WTC11 (cell line): ENCODE data around the gene LRRC23. TPM values are rescaled to one million over a fixed set of nuclear protein-coding genes. Genes with fewer than 3 reads are reported as not detected.

Experiments
- ATAC-seq: fragments of 200-7000 bp; cut with Tn5 transposase; 2 replicates; pipeline ENCODE4 v1.10.0; 2021; ENCODE audit warnings: mild to moderate bottlenecking, moderate library complexity
- CTCF ChIA-PET: fragments of 300-600 bp; sonication (Branson Sonifier 250); formaldehyde crosslinking; loops from one replicate; lab custom pipeline; 2021; ENCODE audit warnings: antibody characterized with exemption; lab: Charles Lee
- POLR2A ChIA-PET: fragments of 350-600 bp; sonication (Branson Sonifier 250); formaldehyde crosslinking; loops from one replicate; lab custom pipeline; 2021; ENCODE audit warnings: antibody characterized with exemption; lab: Charles Lee
- DNase-seq: peaks from one replicate; pipeline ENCODE4 v3.0.0; 2021; ENCODE audit warnings: low spot score
- H3K27ac Mint-ChIP-seq: 2 replicates; pipeline ENCODE4 v1.8.0; 2021; ENCODE audit warnings: mixed read lengths
- H3K27me3 Mint-ChIP-seq: 2 replicates; pipeline ENCODE4 v1.8.0; 2021; ENCODE audit warnings: low read depth, mild to moderate bottlenecking, moderate library complexity, mixed read lengths
- H3K36me3 Mint-ChIP-seq: 2 replicates; pipeline ENCODE4 v1.8.0; 2021; ENCODE audit warnings: mixed read lengths
- H3K4me1 Mint-ChIP-seq: 2 replicates; pipeline ENCODE4 v1.8.0; 2022; ENCODE audit warnings: mixed read lengths
- H3K4me3 Mint-ChIP-seq: 2 replicates; pipeline ENCODE4 v1.8.0; 2021; ENCODE audit warnings: mild to moderate bottlenecking, moderate library complexity, mixed read lengths
- H3K9me3 Mint-ChIP-seq: 2 replicates; pipeline ENCODE4 v1.8.0; 2021; ENCODE audit warnings: mixed read lengths
- ARID4B ChIP-seq: sonication (generic); formaldehyde crosslinking; IDR thresholded peaks from 2 replicates; pipeline ENCODE4 v1.8.0; 2023; ENCODE audit warnings: missing genetic modification reagents, mild to moderate bottlenecking, borderline replicate concordance
- E2F4 ChIP-seq: sonication (generic); formaldehyde crosslinking; IDR thresholded peaks from 2 replicates; pipeline ENCODE4 v1.8.1; 2022; ENCODE audit warnings: low read depth, mild to moderate bottlenecking, moderate library complexity, missing genetic modification reagents, borderline replicate concordance
- ESRRA ChIP-seq: sonication (generic); formaldehyde crosslinking; IDR thresholded peaks from 2 replicates; pipeline ENCODE4 v1.8.1; 2022; ENCODE audit warnings: mild to moderate bottlenecking, missing genetic modification reagents, borderline replicate concordance
- FOXJ3 ChIP-seq: sonication (generic); formaldehyde crosslinking; IDR thresholded peaks from 2 replicates; pipeline ENCODE4 v1.9.0; 2021; ENCODE audit warnings: missing genetic modification reagents, mild to moderate bottlenecking, borderline replicate concordance
- IRF1 ChIP-seq: sonication (generic); formaldehyde crosslinking; IDR thresholded peaks from 2 replicates; pipeline ENCODE4 v1.8.0; 2023; ENCODE audit warnings: missing genetic modification reagents
- JUN ChIP-seq: sonication (generic); formaldehyde crosslinking; IDR thresholded peaks from 2 replicates; pipeline ENCODE4 v1.8.0; 2023; ENCODE audit warnings: mild to moderate bottlenecking, missing genetic modification reagents
- MYBL2 ChIP-seq: sonication (generic); formaldehyde crosslinking; IDR thresholded peaks from 2 replicates; pipeline ENCODE4 v1.8.1; 2023; ENCODE audit warnings: mild to moderate bottlenecking, moderate library complexity, missing genetic modification reagents
- NR1H2 ChIP-seq: sonication (generic); formaldehyde crosslinking; IDR thresholded peaks from 2 replicates; pipeline ENCODE4 v1.9.0; 2021; ENCODE audit warnings: mild to moderate bottlenecking, moderate library complexity, missing genetic modification reagents
- OVOL2 ChIP-seq: fragments of 250-450 bp; sonication (Bioruptor Pico); IDR thresholded peaks from 2 replicates; pipeline ENCODE4 v1.9.0; 2021; ENCODE audit warnings: mild to moderate bottlenecking, borderline replicate concordance
- SMAD4 ChIP-seq: sonication (generic); formaldehyde crosslinking; IDR thresholded peaks from 2 replicates; pipeline ENCODE4 v1.8.0; 2022; ENCODE audit warnings: mild to moderate bottlenecking, missing genetic modification reagents
- SOX15 ChIP-seq: fragments of 250-450 bp; sonication (Bioruptor Pico); IDR thresholded peaks from 2 replicates; pipeline ENCODE4 v1.9.0; 2021; ENCODE audit warnings: mild to moderate bottlenecking
- SP1 ChIP-seq: sonication (generic); formaldehyde crosslinking; conservative IDR thresholded peaks from 2 replicates; pipeline ENCODE4 v1.8.1; 2022; ENCODE audit warnings: missing genetic modification reagents
- TEAD4 ChIP-seq: sonication (generic); formaldehyde crosslinking; IDR thresholded peaks from 2 replicates; pipeline ENCODE4 v1.8.0; 2022; ENCODE audit warnings: mild to moderate bottlenecking, missing genetic modification reagents
- ZNF219 ChIP-seq: sonication (generic); formaldehyde crosslinking; IDR thresholded peaks from 2 replicates; pipeline ENCODE4 v1.8.0; 2023; ENCODE audit warnings: missing genetic modification reagents, mild to moderate bottlenecking, borderline replicate concordance
- ZNF263 ChIP-seq: sonication (generic); formaldehyde crosslinking; IDR thresholded peaks from 2 replicates; pipeline ENCODE4 v1.8.1; 2022; ENCODE audit warnings: low read depth, mild to moderate bottlenecking, moderate library complexity, missing genetic modification reagents
- ZNF512 ChIP-seq: sonication (generic); formaldehyde crosslinking; IDR thresholded peaks from 2 replicates; pipeline ENCODE4 v1.8.1; 2022; ENCODE audit warnings: missing genetic modification reagents, borderline replicate concordance
- ZNF671 ChIP-seq: fragments of 250-450 bp; sonication (Bioruptor Pico); IDR thresholded peaks from 2 replicates; pipeline ENCODE4 v1.8.0; 2021; ENCODE audit warnings: mild to moderate bottlenecking
- total RNA-seq: library from RNA; stranded (reverse); gene quantifications from 3 replicates; pipeline ENCODE4 v1.2.3, GENCODE V29; 2021
- TF ChIP-seq, protein P1 (sequence below): sonication (generic); formaldehyde crosslinking; IDR thresholded peaks from 2 replicates; pipeline ENCODE4 v1.8.0; 2022; ENCODE audit warnings: missing genetic modification reagents

The LRRC23 gene
- total RNA-seq, 1 experiment from 2014 or later: 3.1 TPM

- H3K27ac Mint-ChIP-seq: peak overlapping the region; percentile 83
- ChIA-PET POLR2A (interaction anchor here (0.9 to 4.3 kb wide), 4 partner anchors 9 to 67 kb away, joined by 3 to 44 read pairs (median 8); no protein-coding TSS in a partner anchor), CTCF (interaction anchor here (0.5 to 6.9 kb wide), 10 partner anchors 9 to 173 kb away, joined by 3 to 93 read pairs (median 18); partner anchors contain the start of genes ATN1 and SPSB2)
- peaks cover 46% of the 10 kb centered on the region for H3K36me3 Mint-ChIP-seq
- H3K4me3 Mint-ChIP-seq: peak overlapping the region; percentile 69
- no peak for TF ChIP-seq FOXJ3 (CRISPR knock-in tag)
- TF ChIP-seq TEAD4 (CRISPR knock-in tag): no peak
- no peak for TF ChIP-seq ZNF263
- TF ChIP-seq ZNF512 (CRISPR knock-in tag): no peak
- no peak for TF ChIP-seq MYBL2 (CRISPR knock-in tag)
- no peak for TF ChIP-seq IRF1 (CRISPR knock-in tag)
- TF ChIP-seq OVOL2: no peak
- TF ChIP-seq SMAD4: no peak
- no peak for TF ChIP-seq SOX15 (CRISPR knock-in tag)
- TF ChIP-seq ZNF671 (CRISPR knock-in tag): no peak
- TF ChIP-seq SP1 (CRISPR knock-in tag): no peak
- TF ChIP-seq E2F4 (CRISPR knock-in tag): no peak
- TF ChIP-seq ZNF219 (CRISPR knock-in tag): no peak
- no peak for TF ChIP-seq ESRRA (CRISPR knock-in tag)
- no peak for TF ChIP-seq ARID4B
- no peak for TF ChIP-seq NR1H2 (CRISPR knock-in tag)
- TF ChIP-seq, protein P1, sequence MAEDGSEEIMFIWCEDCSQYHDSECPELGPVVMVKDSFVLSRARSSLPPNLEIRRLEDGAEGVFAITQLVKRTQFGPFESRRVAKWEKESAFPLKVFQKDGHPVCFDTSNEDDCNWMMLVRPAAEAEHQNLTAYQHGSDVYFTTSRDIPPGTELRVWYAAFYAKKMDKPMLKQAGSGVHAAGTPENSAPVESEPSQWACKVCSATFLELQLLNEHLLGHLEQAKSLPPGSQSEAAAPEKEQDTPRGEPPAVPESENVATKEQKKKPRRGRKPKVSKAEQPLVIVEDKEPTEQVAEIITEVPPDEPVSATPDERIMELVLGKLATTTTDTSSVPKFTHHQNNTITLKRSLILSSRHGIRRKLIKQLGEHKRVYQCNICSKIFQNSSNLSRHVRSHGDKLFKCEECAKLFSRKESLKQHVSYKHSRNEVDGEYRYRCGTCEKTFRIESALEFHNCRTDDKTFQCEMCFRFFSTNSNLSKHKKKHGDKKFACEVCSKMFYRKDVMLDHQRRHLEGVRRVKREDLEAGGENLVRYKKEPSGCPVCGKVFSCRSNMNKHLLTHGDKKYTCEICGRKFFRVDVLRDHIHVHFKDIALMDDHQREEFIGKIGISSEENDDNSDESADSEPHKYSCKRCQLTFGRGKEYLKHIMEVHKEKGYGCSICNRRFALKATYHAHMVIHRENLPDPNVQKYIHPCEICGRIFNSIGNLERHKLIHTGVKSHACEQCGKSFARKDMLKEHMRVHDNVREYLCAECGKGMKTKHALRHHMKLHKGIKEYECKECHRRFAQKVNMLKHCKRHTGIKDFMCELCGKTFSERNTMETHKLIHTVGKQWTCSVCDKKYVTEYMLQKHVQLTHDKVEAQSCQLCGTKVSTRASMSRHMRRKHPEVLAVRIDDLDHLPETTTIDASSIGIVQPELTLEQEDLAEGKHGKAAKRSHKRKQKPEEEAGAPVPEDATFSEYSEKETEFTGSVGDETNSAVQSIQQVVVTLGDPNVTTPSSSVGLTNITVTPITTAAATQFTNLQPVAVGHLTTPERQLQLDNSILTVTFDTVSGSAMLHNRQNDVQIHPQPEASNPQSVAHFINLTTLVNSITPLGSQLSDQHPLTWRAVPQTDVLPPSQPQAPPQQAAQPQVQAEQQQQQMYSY (CRISPR knock-in tag): no peak
- no peak for TF ChIP-seq JUN (CRISPR knock-in tag)
- H3K27me3 Mint-ChIP-seq: no peaks in the 10 kb centered on the region
- ATAC-seq: no peak
- H3K4me1 Mint-ChIP-seq: peaks cover 24% of the 10 kb centered on the region
- H3K9me3 Mint-ChIP-seq: no peaks in the 10 kb centered on the region
- no peak for DNase-seq
Measured at GRCh38 chr12:6936194-6936635, 31.6 kb downstream of the LRRC23 start.
